Spleen (tissue), 11 donors: ENCODE measurements around the gene CST11. TPM values are rescaled to one million over a fixed set of nuclear protein-coding genes. Genes with fewer than 3 reads are reported as not detected.

Source experiments
- DNase-seq: peaks from one replicate; pipeline ENCODE4 v3.0.0-alpha.2; 2020
- H3K27ac ChIP-seq, 8 donors: fragments of 200-600 bp; sonication (generic) in 7 of 8; 1 replicate in 4 of 8; 2 replicates in 4 of 8; pipeline versions ENCODE4 v1.5.0 to v1.8.0; 2016 to 2021; ENCODE audit warnings: inconsistent platforms in 4 of 8, mild to moderate bottlenecking in 4 of 8, moderate library complexity in 1 of 8
- H3K27me3 ChIP-seq, 7 donors: fragments of 200-600 bp; sonication (generic) in 6 of 7; replicated peaks in 1 of 7; 1 replicate in 4 of 7; 2 replicates in 3 of 7; pipeline versions ENCODE4 v1.5.0 to v1.8.0; 2016 to 2021; ENCODE audit warnings: inconsistent platforms in 3 of 7, mild to moderate bottlenecking in 1 of 7
- H3K36me3 ChIP-seq, 6 donors: fragments of 200-600 bp; sonication (generic) in 5 of 6; 1 replicate in 4 of 6; 2 replicates in 2 of 6; pipeline versions ENCODE4 v1.5.0 to v1.8.0; 2016 to 2021; ENCODE audit warnings: inconsistent platforms in 2 of 6
- H3K4me1 ChIP-seq, 6 donors: fragments of 200-600 bp; sonication (generic) in 5 of 6; 1 replicate in 3 of 6; 2 replicates in 3 of 6; pipeline versions ENCODE4 v1.5.0 to v1.8.0; 2016 to 2021; ENCODE audit warnings: inconsistent platforms in 3 of 6
- H3K4me3 ChIP-seq, 8 donors: fragments of 200-600 bp; sonication (generic) in 7 of 8; 1 replicate in 4 of 8; 2 replicates in 4 of 8; pipeline versions ENCODE4 v1.5.0 to v1.8.0; 2016 to 2021; ENCODE audit warnings: inconsistent platforms in 4 of 8, mild to moderate bottlenecking in 4 of 8, moderate library complexity in 2 of 8
- H3K9me3 ChIP-seq, 8 donors: fragments of 200-600 bp; sonication (generic) in 7 of 8; 1 replicate in 4 of 8; 2 replicates in 4 of 8; pipeline versions ENCODE4 v1.5.0 to v1.8.0; 2016 to 2021; ENCODE audit warnings: inconsistent platforms in 4 of 8
- CTCF ChIP-seq, 11 experiments: fragments of 200-600 bp in 7 of 11; fragments of 450-650 bp in 4 of 11; sonication (generic) in 4 of 11; IDR thresholded peaks in 8 of 11; conservative IDR thresholded peaks in 3 of 11; 1 replicate in 7 of 11; 2 replicates in 4 of 11; pipeline versions ENCODE4 v1.4.0 to v1.8.0; 2016 to 2021; ENCODE audit warnings: antibody characterized with exemption in 11 of 11, inconsistent platforms in 4 of 11, mild to moderate bottlenecking in 1 of 11
- POLR2A ChIP-seq, 3 donors: fragments of 450-650 bp; IDR thresholded peaks; one replicate each; pipeline ENCODE4 v1.5.1; 2017; ENCODE audit warnings: antibody characterized with exemption in 3 of 3, mild to moderate bottlenecking in 1 of 3
- POLR2AphosphoS5 ChIP-seq, 3 donors: sonication (generic); formaldehyde crosslinking; IDR thresholded peaks; one replicate each; pipeline ENCODE4 v1.5.1; 2017; ENCODE audit warnings: antibody characterized with exemption in 3 of 3
- WGBS, 5 donors: extraction: QIAGEN DNeasy Blood & Tissue Kit in 3 of 5; methylation state at CpG; one replicate each; pipeline versions ENCODE4 v1.1.5 to v1.1.7; 2013 to 2018; 5-methylcytosine and 5-hydroxymethylcytosine counted together
- intact Hi-C: fragments of 100-400 bp; cut with DNase I; formaldehyde crosslinking; loops from one replicate; pipeline ENCODE4 v1.15.0; 2023; ENCODE audit warnings: low total_unique reads
- polyA plus RNA-seq, 3 donors: library from polyadenylated mRNA; stranded (reverse); fragments of 200-250 nt; gene quantifications; one replicate each; pipeline ENCODE4 v1.2.1, GENCODE V29; 2013
- total RNA-seq, 7 donors: library from RNA; depleted of rRNA in 3 of 7; stranded (reverse); fragments of >200 nt in 3 of 7; fragmentation: NEBNext Ultra II Directional in 4 of 7; extraction: Animal tissue kit (Norgen Biotek cat#: 25700) in 4 of 7; gene quantifications; one replicate each; pipeline versions ENCODE4 v1.1.0 to v1.2.1, GENCODE V29; 2016 to 2021
- donor health status: healthy with polysubstance abuse.
- donor health status: DM: no; HTN: no; CAD: no; lungs with moderate emphysema.
- donor health status: DM: no; HTN: no; CAD: no.
- donor health status: Bipolar disorder and iron deficiency.
- donor health status: healthy.
- donor health status: DM: no; HTN: no; CAD: no.
- donor health status: DM: yes; HTN: yes; CAD: no.

CST11 gene
- total and polyA plus RNA-seq, 10 donors = not detected

- TF ChIP-seq CTCF (IDR thresholded peaks at IDR 0.05 in 8 of 11, conservative IDR thresholded peaks at IDR 0.05 in 3 of 11) = no peak
- TF ChIP-seq POLR2A (IDR thresholded peaks at IDR 0.05) = no peak
- TF ChIP-seq POLR2AphosphoS5 (IDR thresholded peaks at IDR 0.05) = no peak
- peaks cover 0 to 44% (median 20%) of the 10 kb centered on the region in 6 donors for H3K4me1 ChIP-seq
- no peak overlapping the region for H3K4me3 ChIP-seq
- H3K9me3 ChIP-seq = no peaks in the 10 kb centered on the region
- H3K27ac ChIP-seq = no peak overlapping the region
- no peaks in the 10 kb centered on the region for H3K36me3 ChIP-seq
- WGBS, 5 donors = 86 to 94% (median 90%) methylated on average over 2 of the region's 2 CpGs
- H3K27me3 ChIP-seq = no peaks in the 10 kb centered on the region
- intact Hi-C loops = no loop called here
- DNase-seq = no peak
These were observed 43.7 kb downstream of the CST11 start for GRCh38 chr20:23408957-23409356.

GRCh38 chr20:23407781-23408464 lies 44.8 kb downstream of the CST11 start:
- WGBS, 5 donors = 75 to 82% (median 76%) methylated on average over 2 of the region's 2 CpGs
- TF ChIP-seq POLR2A (IDR thresholded peaks at IDR 0.05) (no peak), CTCF (IDR thresholded peaks at IDR 0.05 in 8 of 11, conservative IDR thresholded peaks at IDR 0.05 in 3 of 11) (no peak), POLR2AphosphoS5 (IDR thresholded peaks at IDR 0.05) (no peak)
- intact Hi-C loops = no loop called here
- H3K9me3 ChIP-seq = no peaks in the 10 kb centered on the region
- no peak overlapping the region for H3K4me3 ChIP-seq
- peaks cover 0 to 54% (median 18%) of the 10 kb centered on the region in 6 donors for H3K4me1 ChIP-seq
- H3K27me3 ChIP-seq = no peaks in the 10 kb centered on the region
- H3K36me3 ChIP-seq = peaks cover 0 to under 1% (median 0%) of the 10 kb centered on the region in 6 donors
- no peak for DNase-seq
- no peak overlapping the region for H3K27ac ChIP-seq

- intact Hi-C loops = no loop called here
- 80 to 96% (median 84%) methylated on average over 1 of the region's 1 CpG for WGBS, 5 donors
- DNase-seq = no peak
- H3K27me3 ChIP-seq = no peaks in the 10 kb centered on the region
- TF ChIP-seq POLR2A (IDR thresholded peaks at IDR 0.05) (no peak), CTCF (IDR thresholded peaks at IDR 0.05 in 8 of 11, conservative IDR thresholded peaks at IDR 0.05 in 3 of 11) (no peak), POLR2AphosphoS5 (IDR thresholded peaks at IDR 0.05) (no peak)
- no peak overlapping the region for H3K4me3 ChIP-seq
- no peak overlapping the region for H3K27ac ChIP-seq
- H3K4me1 ChIP-seq = peaks cover 0 to 47% (median 14%) of the 10 kb centered on the region in 6 donors
- no peaks in the 10 kb centered on the region for H3K9me3 ChIP-seq
- peaks cover 0 to 11% (median 3%) of the 10 kb centered on the region in 6 donors for H3K36me3 ChIP-seq
These were observed 45.8 kb downstream of the CST11 start for GRCh38 chr20:23406880-23407279.

GRCh38 chr20:23404196-23404595 lies 48.5 kb downstream of the CST11 start:
- no peaks in the 10 kb centered on the region for H3K27me3 ChIP-seq
- peaks cover 0 to 37% (median 7%) of the 10 kb centered on the region in 6 donors for H3K36me3 ChIP-seq
- no peak overlapping the region for H3K4me3 ChIP-seq
- H3K27ac ChIP-seq = no peak overlapping the region
- no peak for DNase-seq
- TF ChIP-seq POLR2AphosphoS5 (IDR thresholded peaks at IDR 0.05) (no peak), POLR2A (IDR thresholded peaks at IDR 0.05) (no peak), CTCF (IDR thresholded peaks at IDR 0.05 in 8 of 11, conservative IDR thresholded peaks at IDR 0.05 in 3 of 11) (no peak)
- no peaks in the 10 kb centered on the region for H3K9me3 ChIP-seq
- intact Hi-C loops = no loop called here
- H3K4me1 ChIP-seq = peaks cover 0 to 42% (median 13%) of the 10 kb centered on the region in 6 donors
- WGBS, 5 donors = 82 to 90% (median 83%) methylated on average over 3 of the region's 3 CpGs
